Mesothelial cell of epicardium (in vitro differentiated cells): Measurements from ENCODE around the gene CMKLR1. TPM values are rescaled to one million over a fixed set of nuclear protein-coding genes. Genes with fewer than 3 reads are reported as not detected.

Experiments
- DNase-seq, 2 experiments: peaks; one replicate each; pipeline ENCODE4 v3.0.0; 2021; ENCODE audit warnings: low spot score in 2 of 2; ENCODE audit not compliant: unreplicated experiment in 2 of 2
- H3K27ac Mint-ChIP-seq: 2 replicates; pipeline ENCODE4 v1.8.0; 2021; ENCODE audit warnings: mixed read lengths
- H3K27me3 Mint-ChIP-seq: 2 replicates; pipeline ENCODE4 v1.8.0; 2021; ENCODE audit warnings: low read depth, mixed read lengths
- H3K36me3 Mint-ChIP-seq: 2 replicates; pipeline ENCODE4 v1.8.0; 2021; ENCODE audit warnings: mixed read lengths
- H3K4me1 Mint-ChIP-seq: 2 replicates; pipeline ENCODE4 v1.8.0; 2021; ENCODE audit warnings: mixed read lengths
- H3K4me3 Mint-ChIP-seq: 2 replicates; pipeline ENCODE4 v1.8.0; 2021; ENCODE audit warnings: mild to moderate bottlenecking, moderate library complexity, mixed read lengths
- H3K9me3 Mint-ChIP-seq: 2 replicates; pipeline ENCODE4 v1.8.0; 2021; ENCODE audit warnings: mixed read lengths
- CTCF ChIP-seq: fragments of 200-600 bp; sonication (generic); IDR thresholded peaks from one replicate; pipeline ENCODE4 v1.5.0; 2021; ENCODE audit warnings: antibody characterized with exemption; ENCODE audit not compliant: unreplicated experiment
- total RNA-seq: library from RNA; stranded (reverse); gene quantifications from 3 replicates; pipeline ENCODE4 v1.2.1, GENCODE V29; 2021

CMKLR1 gene
- total RNA-seq, 1 donor from 2014 or later: 0.87 TPM

GRCh38 chr12:108374596-108375320 is 35.6 kb upstream of the CMKLR1 start:
- H3K27me3 Mint-ChIP-seq: peaks cover 2% of the 10 kb centered on the region
- TF ChIP-seq CTCF: no peak
- peaks cover 42% of the 10 kb centered on the region for H3K9me3 Mint-ChIP-seq
- H3K27ac Mint-ChIP-seq: no peak overlapping the region
- H3K4me3 Mint-ChIP-seq: no peak overlapping the region
- H3K4me1 Mint-ChIP-seq: no peaks in the 10 kb centered on the region
- no peaks in the 10 kb centered on the region for H3K36me3 Mint-ChIP-seq
- no peak for DNase-seq

GRCh38 chr12:108373111-108373510 is 34.0 kb upstream of the CMKLR1 start:
- H3K27ac Mint-ChIP-seq: no peak overlapping the region
- TF ChIP-seq CTCF: peak; percentile 19
- no peak for DNase-seq
- peaks cover 4% of the 10 kb centered on the region for H3K27me3 Mint-ChIP-seq
- H3K9me3 Mint-ChIP-seq: peaks cover 39% of the 10 kb centered on the region
- no peaks in the 10 kb centered on the region for H3K36me3 Mint-ChIP-seq
- H3K4me1 Mint-ChIP-seq: no peaks in the 10 kb centered on the region
- no peak overlapping the region for H3K4me3 Mint-ChIP-seq

GRCh38 chr12:108371801-108372344 is 32.8 kb upstream of the CMKLR1 start:
- H3K36me3 Mint-ChIP-seq: no peaks in the 10 kb centered on the region
- no peak for TF ChIP-seq CTCF
- no peak overlapping the region for H3K27ac Mint-ChIP-seq

GRCh38 chr12:108370415-108370814 is 31.3 kb upstream of the CMKLR1 start:
- Mint-ChIP-seq H3K4me3 (no peak overlapping the region), H3K4me1 (no peaks in the 10 kb centered on the region), H3K9me3 (peaks cover 18% of the 10 kb centered on the region), H3K27ac (no peak overlapping the region), H3K36me3 (no peaks in the 10 kb centered on the region), H3K27me3 (peaks cover 7% of the 10 kb centered on the region)
- no peak for TF ChIP-seq CTCF
- DNase-seq: no peak

More at GRCh38 chr12:108371801-108372344, 32.8 kb upstream of the CMKLR1 start:
- no peak overlapping the region for H3K4me3 Mint-ChIP-seq
- peaks cover 28% of the 10 kb centered on the region for H3K9me3 Mint-ChIP-seq
- DNase-seq: no peak
- H3K4me1 Mint-ChIP-seq: no peaks in the 10 kb centered on the region
- H3K27me3 Mint-ChIP-seq: peaks cover 4% of the 10 kb centered on the region

GRCh38 chr12:108369736-108370396 is 30.8 kb upstream of the CMKLR1 start:
- Mint-ChIP-seq H3K36me3 (no peaks in the 10 kb centered on the region), H3K4me3 (no peak overlapping the region), H3K9me3 (peaks cover 17% of the 10 kb centered on the region), H3K27me3 (peaks cover 7% of the 10 kb centered on the region), H3K27ac (no peak overlapping the region), H3K4me1 (no peaks in the 10 kb centered on the region)
- TF ChIP-seq CTCF: no peak
- no peak for DNase-seq
